Neural cell (in vitro differentiated cells): Measurements from ENCODE around the gene LTN1.

Experiments used
- POLR2AphosphoS5 ChIP-seq: IDR thresholded peaks from 2 replicates; pipeline ENCODE4 v1.6.1; 2012
- RAD21 ChIP-seq: fragments of 450-650 bp; conservative IDR thresholded peaks from 2 replicates; pipeline ENCODE4 v1.6.1; 2014; ENCODE audit warnings: antibody characterized with exemption, mild to moderate bottlenecking, moderate library complexity
- TF ChIP-seq, protein P1 (sequence below): fragments of 450-650 bp; IDR thresholded peaks from 2 replicates; pipeline ENCODE4 v1.5.1; 2014; ENCODE audit warnings: antibody characterized with exemption, mild to moderate bottlenecking, moderate library complexity; ENCODE audit not compliant: poor library complexity, severe bottlenecking

DNA sequence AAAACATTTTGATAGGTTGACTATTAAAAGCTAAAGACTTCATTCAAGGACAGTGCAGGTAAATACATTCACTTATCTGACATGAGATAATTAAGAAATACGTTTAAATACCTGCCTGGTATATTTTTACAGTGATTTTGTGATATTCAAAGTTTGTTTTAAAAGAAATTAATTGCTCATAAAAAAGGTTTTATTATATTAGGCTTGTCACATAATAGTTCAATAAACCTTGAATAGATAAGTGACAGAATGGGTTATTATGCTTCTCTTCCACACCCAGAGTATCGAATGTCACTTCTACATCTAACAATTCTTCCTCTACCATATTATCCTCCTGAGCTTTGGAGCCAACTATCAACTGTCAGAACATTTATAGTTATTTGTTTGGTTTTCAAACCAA, 60.0 kb downstream of the LTN1 start:
- TF ChIP-seq, protein P1, sequence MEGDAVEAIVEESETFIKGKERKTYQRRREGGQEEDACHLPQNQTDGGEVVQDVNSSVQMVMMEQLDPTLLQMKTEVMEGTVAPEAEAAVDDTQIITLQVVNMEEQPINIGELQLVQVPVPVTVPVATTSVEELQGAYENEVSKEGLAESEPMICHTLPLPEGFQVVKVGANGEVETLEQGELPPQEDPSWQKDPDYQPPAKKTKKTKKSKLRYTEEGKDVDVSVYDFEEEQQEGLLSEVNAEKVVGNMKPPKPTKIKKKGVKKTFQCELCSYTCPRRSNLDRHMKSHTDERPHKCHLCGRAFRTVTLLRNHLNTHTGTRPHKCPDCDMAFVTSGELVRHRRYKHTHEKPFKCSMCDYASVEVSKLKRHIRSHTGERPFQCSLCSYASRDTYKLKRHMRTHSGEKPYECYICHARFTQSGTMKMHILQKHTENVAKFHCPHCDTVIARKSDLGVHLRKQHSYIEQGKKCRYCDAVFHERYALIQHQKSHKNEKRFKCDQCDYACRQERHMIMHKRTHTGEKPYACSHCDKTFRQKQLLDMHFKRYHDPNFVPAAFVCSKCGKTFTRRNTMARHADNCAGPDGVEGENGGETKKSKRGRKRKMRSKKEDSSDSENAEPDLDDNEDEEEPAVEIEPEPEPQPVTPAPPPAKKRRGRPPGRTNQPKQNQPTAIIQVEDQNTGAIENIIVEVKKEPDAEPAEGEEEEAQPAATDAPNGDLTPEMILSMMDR = no peak
- TF ChIP-seq RAD21 (no peak), POLR2AphosphoS5 (no peak)
